ENCODE results near the gene RPL27A.
"Not testable (repeated sequence)": the region's sequence is repeated elsewhere in the genome, so short reads cannot be mapped to it uniquely, and the experiment has no call there.

Gene RPL27A

DNA sequence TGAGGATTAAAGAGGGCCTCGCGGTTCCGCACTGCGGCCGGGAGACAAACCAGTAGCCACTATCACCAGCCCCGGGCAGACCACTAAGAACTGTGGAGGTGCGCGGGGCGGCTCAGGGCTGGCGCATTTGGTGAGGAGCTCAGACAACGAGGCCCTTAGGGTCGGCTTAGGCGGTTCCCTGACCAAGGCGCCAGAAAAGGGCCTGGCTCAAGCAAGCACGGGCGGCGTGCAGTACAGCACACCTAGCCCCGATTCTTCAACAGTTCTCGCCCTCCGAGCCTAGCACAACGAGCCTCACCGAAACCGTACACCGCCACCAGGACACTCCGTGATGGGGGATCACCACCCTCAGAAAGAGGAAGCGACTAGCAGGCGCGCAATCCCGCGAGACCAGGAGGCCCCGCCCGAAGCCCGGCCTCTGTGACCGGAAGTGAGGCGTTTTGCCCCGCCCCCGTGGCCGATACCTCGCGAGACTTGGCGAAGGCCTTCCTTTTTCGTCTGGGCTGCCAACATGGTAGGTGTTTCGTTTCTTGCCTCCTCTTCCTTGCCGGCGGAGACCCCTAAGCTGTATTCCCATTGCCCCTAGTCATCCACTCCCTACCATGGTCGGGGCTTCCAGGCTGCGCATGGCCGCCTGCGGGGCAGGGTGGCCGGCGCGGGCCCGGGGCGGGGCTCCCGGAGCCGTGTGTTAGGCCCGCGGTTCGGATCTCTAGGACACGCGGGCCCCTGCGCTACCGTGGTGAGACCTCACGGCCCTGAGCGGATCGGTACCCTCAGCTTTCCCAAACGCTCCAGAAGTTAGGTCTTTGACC is at the start of gene RPL27A, which contains the start of gene TRIM66:
Gene RPL27A, plus strand, starts transcription at position 490 of the 812 bp plus-strand sequence. Its CDS starts 22 bp downstream, at position 512.
Gene TRIM66, minus strand, starts transcription at position 363 of the 812 bp plus-strand sequence. CDS start 10,391 bp downstream, outside the sequence.
- DNase-seq (ENCODE audit: low read depth): peak; percentile 99

GRCh38 chr11:8634498-8634897 is 48.1 kb upstream of the RPL27A start:
- DNase-seq (ENCODE audit: low read depth): no peak

- DNase-seq (ENCODE audit: low read depth): no peak
Measured at GRCh38 chr11:8636127-8636526, 46.5 kb upstream of the RPL27A start.

DNA sequence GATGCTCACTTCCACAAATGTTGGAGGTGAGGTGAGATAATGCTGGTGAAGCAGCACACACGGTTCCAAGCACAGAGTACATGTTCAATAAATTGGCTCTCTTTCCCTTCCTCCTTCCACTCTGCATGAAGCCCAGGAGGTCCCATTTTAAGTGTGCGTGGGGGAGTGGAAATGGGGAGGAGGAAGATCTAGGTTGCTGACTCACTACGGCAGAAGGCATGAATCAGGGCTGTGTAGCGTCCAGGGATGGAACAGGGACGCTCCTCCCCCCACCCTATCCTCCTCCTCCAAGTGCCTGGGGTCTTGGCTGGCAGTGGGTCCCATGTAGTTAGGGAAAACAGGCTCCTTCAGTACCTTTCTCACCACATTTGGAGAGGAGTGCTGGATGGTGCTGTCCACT is 44.3 kb upstream of the RPL27A start:
- no peak for DNase-seq (ENCODE audit: low read depth)

GRCh38 chr11:8639655-8640054 is 42.9 kb upstream of the RPL27A start:
- no peak for DNase-seq (ENCODE audit: low read depth)

- no peak for DNase-seq (ENCODE audit: low read depth)
Measured at GRCh38 chr11:8640267-8640906, 42.2 kb upstream of the RPL27A start.

DNA sequence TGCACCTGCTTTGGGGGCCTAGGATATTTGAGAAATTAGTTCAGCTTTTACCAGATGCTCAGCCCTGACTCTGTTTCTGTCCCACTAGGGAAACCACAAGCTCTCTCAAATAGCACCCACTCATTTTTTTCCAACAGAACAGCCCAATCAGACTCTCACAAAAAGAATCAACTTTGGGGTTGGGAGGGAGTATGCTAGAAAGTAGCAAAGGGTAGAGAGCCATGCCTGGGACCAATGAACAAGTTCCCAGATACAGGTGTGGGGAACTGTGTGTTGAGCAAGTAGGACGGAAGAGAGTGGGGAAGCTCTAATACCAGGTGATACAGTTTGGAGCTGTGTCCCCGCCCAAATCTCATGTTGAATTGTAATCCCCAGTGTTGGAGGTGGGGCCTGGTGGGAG is 41.3 kb upstream of the RPL27A start:
- DNase-seq (ENCODE audit: low read depth): no peak

- DNase-seq (ENCODE audit: low read depth): no peak
Measured at GRCh38 chr11:8642196-8642841, 40.3 kb upstream of the RPL27A start.

- DNase-seq (ENCODE audit: low read depth): no peak
Measured at GRCh38 chr11:8646873-8647272, 35.7 kb upstream of the RPL27A start.

- DNase-seq (ENCODE audit: low read depth): no peak
Measured at GRCh38 chr11:8649361-8649760, 33.2 kb upstream of the RPL27A start.

DNA sequence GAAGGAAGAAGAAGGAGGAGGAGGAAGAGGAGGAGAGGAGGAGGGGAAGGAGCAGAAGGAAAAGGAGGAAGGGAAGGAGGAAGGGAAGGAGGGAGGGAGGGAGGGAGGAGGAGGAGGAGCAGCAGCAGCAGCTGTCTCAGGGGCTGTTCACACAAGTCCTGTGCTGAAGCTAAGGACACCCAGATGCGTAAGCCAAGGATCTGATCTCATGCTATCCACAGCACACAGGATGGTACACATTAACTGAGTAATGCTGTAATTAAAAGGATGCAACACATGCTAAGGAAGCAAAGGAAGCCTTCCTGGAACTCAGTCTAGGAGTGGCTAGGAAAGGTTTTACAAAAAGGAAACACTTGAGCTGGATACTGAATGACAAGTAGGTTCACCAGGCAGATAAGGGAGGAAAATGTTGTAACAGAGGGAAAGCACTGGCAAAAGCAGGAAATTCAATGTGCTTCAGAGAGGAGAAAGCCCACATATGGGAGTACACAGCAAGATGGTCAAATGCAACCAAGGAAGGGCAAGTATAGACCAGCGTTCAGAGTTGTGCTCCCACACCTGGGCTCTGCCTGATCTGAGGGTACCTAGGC is 32.1 kb upstream of the RPL27A start:
- DNase-seq (ENCODE audit: low read depth): no peak

- no peak for DNase-seq (ENCODE audit: low read depth)
Measured at GRCh38 chr11:8652140-8652539, 30.5 kb upstream of the RPL27A start.

- DNase-seq (ENCODE audit: low read depth): no peak
Measured at GRCh38 chr11:8654503-8654902, 28.1 kb upstream of the RPL27A start.

DNA sequence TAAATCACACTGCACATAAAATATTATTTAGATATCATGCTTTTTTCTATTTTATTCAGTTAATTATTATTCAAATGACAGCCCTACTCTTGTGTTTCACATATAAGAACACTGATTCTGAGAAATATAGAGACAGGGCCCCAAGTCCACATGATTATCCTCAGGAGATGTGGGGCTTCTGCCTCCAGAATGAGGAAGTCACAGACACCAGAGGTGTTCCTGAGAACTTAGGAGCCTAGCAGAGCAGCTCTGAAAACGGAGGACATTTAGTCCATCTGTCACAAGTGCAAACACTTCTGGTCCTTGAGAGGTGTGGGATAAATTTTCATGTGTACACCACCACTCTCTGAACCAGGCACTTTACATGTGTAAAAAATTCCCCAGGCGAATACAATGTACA is 26.3 kb upstream of the RPL27A start:
- no peak for DNase-seq (ENCODE audit: low read depth)

DNA sequence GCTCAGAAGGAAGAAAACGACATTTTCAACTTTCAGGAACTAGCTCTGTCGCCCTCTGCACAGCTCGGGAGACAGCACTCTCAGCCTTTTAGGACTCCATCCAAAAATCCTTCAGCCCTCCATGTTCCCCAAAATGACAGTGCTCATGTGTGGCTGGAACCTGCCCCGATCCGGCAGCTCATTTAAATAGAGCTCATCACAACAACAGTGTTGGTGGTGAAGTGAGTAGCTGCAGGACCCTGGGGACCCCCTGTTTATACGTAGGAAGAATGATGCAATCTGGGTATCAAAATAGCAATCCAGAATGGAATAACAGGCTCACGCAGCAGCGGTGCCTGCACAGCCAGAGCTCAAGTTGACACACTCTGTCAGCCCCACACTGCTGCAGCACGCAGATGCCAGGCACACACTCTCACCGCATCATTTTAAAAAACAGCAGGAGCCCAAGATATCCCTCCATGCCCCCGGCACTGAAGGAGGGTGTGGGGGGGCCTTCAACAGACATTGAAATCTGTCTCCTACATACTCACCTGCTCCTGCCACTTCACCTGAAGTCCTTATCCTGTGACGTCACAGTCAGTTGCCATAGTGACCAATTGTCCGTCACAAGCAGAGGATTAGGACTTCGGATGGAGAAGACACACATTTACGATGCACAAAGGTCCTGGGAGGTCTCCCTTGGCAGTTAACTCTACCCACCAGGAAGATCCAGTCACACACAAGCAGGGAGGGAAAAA is 24.1 kb upstream of the RPL27A start:
- DNase-seq (ENCODE audit: low read depth): no peak

DNA sequence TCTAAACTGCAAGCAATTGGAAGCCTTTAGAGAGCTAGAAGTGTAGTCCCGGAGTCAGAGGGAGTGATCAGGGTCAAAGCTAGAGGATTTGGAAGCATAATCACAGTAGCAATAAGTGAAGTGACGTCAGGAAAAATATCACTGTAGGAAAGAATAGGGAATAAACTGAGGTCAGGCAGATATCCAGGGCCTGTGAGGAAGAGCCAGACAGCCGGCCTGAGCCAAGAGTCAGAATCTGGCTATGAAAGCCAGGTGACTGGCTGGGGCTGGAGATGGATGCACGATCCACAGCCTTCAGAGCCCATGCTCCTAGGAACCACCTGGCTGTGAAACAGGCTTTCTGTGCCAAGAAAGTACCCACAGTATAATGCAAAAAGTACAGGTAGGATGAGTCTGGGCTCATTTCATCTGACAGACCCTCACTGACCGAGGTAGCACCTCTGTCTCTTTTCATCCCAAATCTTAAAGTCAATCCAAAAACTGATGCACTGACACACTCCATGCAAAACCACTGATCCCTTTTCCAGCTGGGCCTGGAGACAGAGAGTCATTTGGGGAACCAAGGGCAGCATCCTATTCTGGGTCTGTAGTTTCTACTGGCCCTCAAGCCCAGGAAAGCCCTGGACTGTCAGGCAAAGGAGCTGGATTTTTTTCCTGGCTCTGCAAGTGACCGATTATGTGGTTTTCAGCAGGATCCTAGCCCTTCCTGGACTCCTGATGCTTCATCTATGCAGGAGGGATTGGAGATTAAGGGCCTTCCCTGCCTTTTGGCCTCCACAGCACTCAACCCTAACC is 21.4 kb upstream of the RPL27A start:
- DNase-seq (ENCODE audit: low read depth): no peak

- no peak for DNase-seq (ENCODE audit: low read depth)
Measured at GRCh38 chr11:8665222-8665621, 17.4 kb upstream of the RPL27A start.

- not testable (repeated sequence) for DNase-seq (ENCODE audit: low read depth)
Measured at GRCh38 chr11:8670081-8670480, 12.5 kb upstream of the RPL27A start.

DNA sequence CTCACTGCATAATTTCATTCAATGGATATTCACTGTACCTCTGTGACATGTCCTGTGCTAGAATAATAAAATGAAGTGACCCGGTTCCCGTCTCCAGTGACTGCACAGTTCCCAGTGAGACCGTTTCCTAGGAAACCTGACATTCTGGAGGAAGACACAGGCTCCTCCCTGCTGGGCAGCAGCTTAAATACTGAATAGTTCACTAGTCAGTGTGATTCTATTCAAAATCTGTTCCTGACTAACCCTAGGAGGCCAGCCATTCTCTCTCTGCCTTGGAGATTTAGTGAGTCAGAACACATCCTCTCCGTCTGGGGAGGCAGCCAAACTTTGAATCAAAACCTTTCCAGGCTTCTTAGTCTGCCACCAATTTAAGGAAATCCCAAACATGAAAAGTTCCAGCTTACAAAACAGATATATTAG is 11.4 kb upstream of the RPL27A start:
- DNase-seq (ENCODE audit: low read depth): no peak

- DNase-seq (ENCODE audit: low read depth): no peak
Measured at GRCh38 chr11:8671651-8672062, 10.9 kb upstream of the RPL27A start.

- no peak for DNase-seq (ENCODE audit: low read depth)
Measured at GRCh38 chr11:8672346-8672745, 10.2 kb upstream of the RPL27A start.
